ENCODE data around the gene ZNF284. TPM values are rescaled to one million over a fixed set of nuclear protein-coding genes. Genes with fewer than 3 reads are reported as not detected.

The ZNF284 gene
- 1.4 and 2.2 TPM in 2 replicates for polyA plus RNA-seq (2012; rRNA removed)
- polyA plus RNA-seq (2012; cell fraction: cytosol; rRNA removed) = 1.4 TPM in 2 replicates
- polyA plus RNA-seq (2012; cell fraction: nucleus; rRNA removed) = 3.4 and 5.6 TPM in 2 replicates

GRCh38 chr19:44071824-44072542, at the start of gene ZNF284:
Gene ZNF284, plus strand, starts transcription at chr19:44072159. Its CDS starts 4,231 bp downstream, at chr19:44076390.
- Histone ChIP-seq H3K9ac (peak within 1 kb of the TSS; percentile 51), H3K4me2 (peak within 1 kb of the TSS; percentile 80), H3F3A (replicated peaks; ENCODE audit: insufficient read depth) (no peaks in the 10 kb centered on the region), H3K9me3 (no peaks in the 10 kb centered on the region), H3K27ac (ENCODE audit: low read depth in 2 of 2, low read length in 1 of 2) (peak within 1 kb of the TSS; percentile 36 to 81; a peak in 3 of 4 replicates), H2AFZ (ENCODE audit: low read depth) (peak within 1 kb of the TSS; percentile 99), H3K4me3 (ENCODE audit: low read depth in 2 of 2, low read length in 1 of 2) (peak within 1 kb of the TSS; percentile 71 to 85), H3K79me2 (ENCODE audit: insufficient read depth) (peaks cover 8% of the 10 kb centered on the region; the same call in 1 of the 2 replicates), H3K27me3 (ENCODE audit: insufficient read depth) (no peaks in the 10 kb centered on the region), H3K36me3 (replicated peaks in 1 of 2; ENCODE audit: control insufficient read depth in 1 of 2, insufficient read depth in 2 of 2, low read length in 1 of 2) (peaks cover 13 to 20% of the 10 kb centered on the region in 2 experiments), H4K20me1 (ENCODE audit: insufficient read depth) (no peaks in the 10 kb centered on the region), H3K4me1 (ENCODE audit: control insufficient read depth in 1 of 2, insufficient read depth in 2 of 2, low read depth in 1 of 2, low read length in 1 of 2) (peaks cover 0 to 7% of the 10 kb centered on the region in 2 experiments; a peak in 1 of 4 replicates), H3K9me2 (no peaks in the 10 kb centered on the region)
- POLR2A ChIA-PET = no interaction called here
- peak; percentile 86 for DNase-seq
- peak; percentile 76 for TF ChIP-seq POLR2AphosphoS5 (IDR thresholded peaks at IDR 0.05; ENCODE audit: low read depth, low read length)
- peak; percentile 3; the same call in 1 of the 2 replicates for TF ChIP-seq NRF1 (IDR thresholded peaks at IDR 0.05; ENCODE audit: low read depth, low read length)
- TF ChIP-seq ELF1 (IDR thresholded peaks at IDR 0.05) = peak; percentile 93
- TF ChIP-seq TCF12 (IDR thresholded peaks at IDR 0.05) = no peak; the same call in 1 of the 2 replicates
- peak; percentile 51 for TF ChIP-seq MXI1 (IDR thresholded peaks at IDR 0.05; ENCODE audit: low read depth, low read length)
- peak; percentile 63 for TF ChIP-seq CHD2 (IDR thresholded peaks at IDR 0.05; ENCODE audit: low read length, partially characterized antibody)
- peak; percentile 89 for TF ChIP-seq GABPA (IDR thresholded peaks at IDR 0.05; ENCODE audit: low read depth)
- no peak for TF ChIP-seq EP300 (IDR thresholded peaks at IDR 0.05; ENCODE audit: borderline replicate concordance in 1 of 2, low read depth in 1 of 2, low read length in 1 of 2)
- TF ChIP-seq ZBTB33 (IDR thresholded peaks at IDR 0.05; ENCODE audit: borderline replicate concordance, low read depth) = no peak
- TF ChIP-seq SIN3A (IDR thresholded peaks at IDR 0.05; ENCODE audit: borderline replicate concordance, low read depth, low read length) = peak; percentile 38; the same call in 1 of the 2 replicates
- TF ChIP-seq RFX5 (IDR thresholded peaks at IDR 0.05; ENCODE audit: low read length) = no peak
- TF ChIP-seq, protein P1, sequence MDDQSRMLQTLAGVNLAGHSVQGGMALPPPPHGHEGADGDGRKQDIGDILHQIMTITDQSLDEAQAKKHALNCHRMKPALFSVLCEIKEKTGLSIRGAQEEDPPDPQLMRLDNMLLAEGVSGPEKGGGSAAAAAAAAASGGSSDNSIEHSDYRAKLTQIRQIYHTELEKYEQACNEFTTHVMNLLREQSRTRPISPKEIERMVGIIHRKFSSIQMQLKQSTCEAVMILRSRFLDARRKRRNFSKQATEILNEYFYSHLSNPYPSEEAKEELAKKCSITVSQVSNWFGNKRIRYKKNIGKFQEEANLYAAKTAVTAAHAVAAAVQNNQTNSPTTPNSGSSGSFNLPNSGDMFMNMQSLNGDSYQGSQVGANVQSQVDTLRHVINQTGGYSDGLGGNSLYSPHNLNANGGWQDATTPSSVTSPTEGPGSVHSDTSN (IDR thresholded peaks at IDR 0.05) = peak; percentile 38; the same call in 1 of the 2 replicates
- no peak for TF ChIP-seq FOXJ3 (CRISPR knock-in tag; IDR thresholded peaks at IDR 0.05)
- peak; percentile 25; the same call in 1 of the 2 replicates for TF ChIP-seq YY1 (IDR thresholded peaks at IDR 0.05; ENCODE audit: low read depth)
- TF ChIP-seq, protein P2, sequence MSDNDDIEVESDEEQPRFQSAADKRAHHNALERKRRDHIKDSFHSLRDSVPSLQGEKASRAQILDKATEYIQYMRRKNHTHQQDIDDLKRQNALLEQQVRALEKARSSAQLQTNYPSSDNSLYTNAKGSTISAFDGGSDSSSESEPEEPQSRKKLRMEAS (IDR thresholded peaks at IDR 0.05; ENCODE audit: low read depth) = peak; percentile 83
- WGBS (ENCODE audit: low lambda C conversion rate) = 4% methylated on average over 36 of the region's 40 CpGs
- CTCF ChIA-PET = interaction anchor here (0.8 to 1.5 kb wide), 4 partner anchors 14 to 42 kb away, joined by 3 to 5 read pairs (median 4); partner anchors contain the start of gene ZNF225

All from SK-N-SH (cell line).